Sigmoid colon (tissue), 7 donors: ENCODE data around the gene SDC1. TPM values are rescaled to one million over a fixed set of nuclear protein-coding genes. Genes with fewer than 3 reads are reported as not detected.

Experiments
- DNase-seq: peaks from one replicate; pipeline ENCODE4 v3.0.0-alpha.2; 2019
- H3K27ac ChIP-seq, 4 donors: fragments of 200-600 bp; sonication (generic); one replicate each; pipeline ENCODE4 v1.5.1; 2016 to 2019; ENCODE audit warnings: mild to moderate bottlenecking in 1 of 4
- H3K27me3 ChIP-seq, 3 donors: fragments of 200-600 bp; sonication (generic); one replicate each; pipeline ENCODE4 v1.5.1; 2019; ENCODE audit warnings: mild to moderate bottlenecking in 1 of 3
- H3K36me3 ChIP-seq, 4 donors: fragments of 200-600 bp; sonication (generic); one replicate each; pipeline ENCODE4 v1.5.1; 2016 to 2019
- H3K4me1 ChIP-seq, 4 donors: fragments of 200-600 bp; sonication (generic); one replicate each; pipeline ENCODE4 v1.5.1; 2017 to 2019
- H3K4me3 ChIP-seq, 4 donors: fragments of 200-600 bp; sonication (generic); one replicate each; pipeline ENCODE4 v1.5.1; 2017 to 2019; ENCODE audit warnings: mild to moderate bottlenecking in 2 of 4, moderate library complexity in 1 of 4
- H3K9me3 ChIP-seq, 4 donors: fragments of 200-600 bp in 3 of 4; sonication (generic) in 3 of 4; one replicate each; pipeline versions ENCODE4 v1.5.1 to v1.6.1; 2013 to 2019
- CTCF ChIP-seq, 4 experiments: fragments of 450-650 bp in 3 of 4; fragments of 200-600 bp in 1 of 4; IDR thresholded peaks; one replicate each; pipeline ENCODE4 v1.5.1; 2016 to 2019; ENCODE audit warnings: antibody characterized with exemption in 4 of 4, mild to moderate bottlenecking in 3 of 4, moderate library complexity in 2 of 4
- EP300 ChIP-seq, 4 donors: sonication (generic); formaldehyde crosslinking; IDR thresholded peaks; one replicate each; pipeline ENCODE4 v1.6.1; 2017; ENCODE audit warnings: antibody characterized with exemption in 4 of 4
- POLR2A ChIP-seq, 2 donors: fragments of 450-650 bp; IDR thresholded peaks; one replicate each; pipeline ENCODE4 v1.6.1; 2016; ENCODE audit warnings: antibody characterized with exemption in 2 of 2, mild to moderate bottlenecking in 2 of 2, moderate library complexity in 2 of 2
- POLR2AphosphoS5 ChIP-seq, 4 donors: sonication (generic); formaldehyde crosslinking; IDR thresholded peaks; one replicate each; pipeline ENCODE4 v1.6.1; 2017; ENCODE audit warnings: antibody characterized with exemption in 4 of 4
- WGBS, 2 donors: extraction: QIAGEN DNeasy Blood & Tissue Kit; methylation state at CpG; one replicate each; pipeline ENCODE4 v1.1.7; 2013; 5-methylcytosine and 5-hydroxymethylcytosine counted together
- intact Hi-C: fragments of 100-400 bp; cut with DNase I; formaldehyde crosslinking; loops from one replicate; pipeline ENCODE4 v1.15.1; 2023
- polyA plus RNA-seq, 3 donors: library from polyadenylated mRNA; stranded (reverse); fragments of 200-250 nt; gene quantifications; one replicate each; pipeline ENCODE4 v1.2.3, GENCODE V29; 2013
- total RNA-seq, 4 donors: library from RNA; depleted of rRNA; stranded (reverse); fragments of >200 nt; gene quantifications; one replicate each; pipeline ENCODE4 v1.1.0, GENCODE V29; 2016
- donor health status: healthy with polysubstance abuse.
- donor health status: Bipolar disorder and iron deficiency.
- donor health status: healthy.

SDC1 gene
- total and polyA plus RNA-seq, 7 donors: 0.33 to 104 (median 8.0) TPM; not detected in 1

- intact Hi-C loops: loop anchor here (5.0 kb wide), 1 partner anchor 82 kb away; no protein-coding TSS in a partner anchor
- Histone ChIP-seq H3K36me3 (no peaks in the 10 kb centered on the region), H3K27me3 (no peaks in the 10 kb centered on the region), H3K9me3 (no peaks in the 10 kb centered on the region), H3K27ac (peak overlapping the region; percentile 47 to 71 (median 52)), H3K4me3 (peak overlapping the region; percentile 29 to 65 (median 58)), H3K4me1 (peaks cover 0 to 28% (median 23%) of the 10 kb centered on the region in 4 donors)
- no peak for DNase-seq
- 1% methylated on average over 70 of the region's 70 CpGs for WGBS, 2 donors
- TF ChIP-seq POLR2AphosphoS5 (IDR thresholded peaks at IDR 0.05) (no peak), CTCF (IDR thresholded peaks at IDR 0.05) (no peak), POLR2A (IDR thresholded peaks at IDR 0.05) (no peak), EP300 (IDR thresholded peaks at IDR 0.05) (no peak)
Observed at GRCh38 chr2:20224164-20224715, 690 bp downstream of the SDC1 start.

- peak overlapping the region; percentile 47 to 71 (median 52) for H3K27ac ChIP-seq
- TF ChIP-seq POLR2AphosphoS5 (IDR thresholded peaks at IDR 0.05) (no peak), CTCF (IDR thresholded peaks at IDR 0.05) (no peak), EP300 (IDR thresholded peaks at IDR 0.05) (no peak), POLR2A (IDR thresholded peaks at IDR 0.05) (no peak)
- DNase-seq: no peak
Observed at GRCh38 chr2:20223407-20224163, 1.3 kb downstream of the SDC1 start.

GRCh38 chr2:20222769-20223406 lies 2.0 kb downstream of the SDC1 start:
- peak overlapping the region in 2 of 4 donors; percentile 56 to 71 for H3K27ac ChIP-seq
- peaks cover 0 to 28% (median 23%) of the 10 kb centered on the region in 4 donors for H3K4me1 ChIP-seq
- no peaks in the 10 kb centered on the region for H3K27me3 ChIP-seq
- TF ChIP-seq POLR2AphosphoS5 (IDR thresholded peaks at IDR 0.05) (no peak), CTCF (IDR thresholded peaks at IDR 0.05) (no peak)
- intact Hi-C loops: loop anchor here (5.0 kb wide), 1 partner anchor 81 kb away; no protein-coding TSS in a partner anchor
- H3K36me3 ChIP-seq: no peaks in the 10 kb centered on the region
- H3K4me3 ChIP-seq: peak overlapping the region; percentile 24 to 65 (median 58)
- DNase-seq: no peak
- WGBS, 2 donors: 20 to 38% methylated on average over 21 of the region's 21 CpGs
- no peaks in the 10 kb centered on the region for H3K9me3 ChIP-seq

More at GRCh38 chr2:20223407-20224163, 1.3 kb downstream of the SDC1 start:
- Histone ChIP-seq H3K27me3 (no peaks in the 10 kb centered on the region), H3K9me3 (no peaks in the 10 kb centered on the region), H3K4me1 (peaks cover 0 to 28% (median 23%) of the 10 kb centered on the region in 4 donors), H3K4me3 (peak overlapping the region; percentile 24 to 65 (median 58)), H3K36me3 (no peaks in the 10 kb centered on the region)
- intact Hi-C loops: loop anchor here (5.0 kb wide), 1 partner anchor 81 kb away; no protein-coding TSS in a partner anchor
- 1% methylated on average over 66 of the region's 66 CpGs for WGBS, 2 donors

- H3K4me3 ChIP-seq: no peak overlapping the region
- TF ChIP-seq CTCF (IDR thresholded peaks at IDR 0.05) (no peak), POLR2A (IDR thresholded peaks at IDR 0.05) (no peak), EP300 (IDR thresholded peaks at IDR 0.05) (no peak), POLR2AphosphoS5 (IDR thresholded peaks at IDR 0.05) (no peak)
- H3K36me3 ChIP-seq: no peaks in the 10 kb centered on the region
- DNase-seq: no peak
- no peaks in the 10 kb centered on the region for H3K9me3 ChIP-seq
- no peaks in the 10 kb centered on the region for H3K27me3 ChIP-seq
- no peak overlapping the region for H3K27ac ChIP-seq
- H3K4me1 ChIP-seq: peaks cover 0 to 28% (median 23%) of the 10 kb centered on the region in 4 donors
- intact Hi-C loops: loop anchor here (5.0 kb wide), 1 partner anchor 80 kb away; no protein-coding TSS in a partner anchor
- WGBS, 2 donors: 66 to 90% methylated on average over 1 of the region's 1 CpG
Observed at GRCh38 chr2:20222014-20222768, 2.7 kb downstream of the SDC1 start.
